A673 (cell line): ENCODE measurements around the gene MAP2K3. TPM values are rescaled to one million over a fixed set of nuclear protein-coding genes. Genes with fewer than 3 reads are reported as not detected.
"Not testable (repeated sequence)": the region's sequence is repeated elsewhere in the genome, so short reads cannot be mapped to it uniquely, and the experiment has no call there.

ENCODE experiments used
- BruUV-seq: library from RNA; stranded (reverse); fragments of 400-500 nt; replicated peaks from 2 replicates; lab custom pipeline; 2021; lab: Mats Ljungman, UMichigan
- CTCF ChIA-PET: fragments of 300-600 bp; sonication (Branson Sonifier 250); formaldehyde crosslinking; loops from one replicate; lab custom pipeline; 2022; ENCODE audit warnings: antibody characterized with exemption; lab: Charles Lee
- POLR2A ChIA-PET: fragments of 300-600 bp; sonication (Branson Sonifier 250); formaldehyde crosslinking; loops from one replicate; lab custom pipeline; 2022; ENCODE audit warnings: antibody characterized with exemption; ENCODE audit not compliant: low non-redundant PET; lab: Charles Lee
- DNase-seq: peaks from one replicate; pipeline ENCODE4 v3.0.0-alpha.2; 2015; ENCODE audit warnings: low spot score
- H3K27ac ChIP-seq: fragments of 200-600 bp; sonication (generic); 2 replicates; pipeline ENCODE4 v1.5.1; 2016; ENCODE audit warnings: mixed run types, low read depth, mild to moderate bottlenecking, mixed read lengths, antibody characterized with exemption, low read length; ENCODE audit not compliant: poor library complexity, severe bottlenecking
- H3K27me3 ChIP-seq: fragments of 200-600 bp; sonication (generic); replicated peaks from 2 replicates; pipeline ENCODE4 v1.6.1; 2017; ENCODE audit warnings: mixed run types, low read depth, mild to moderate bottlenecking, mixed read lengths, antibody characterized with exemption, low read length; ENCODE audit not compliant: insufficient read depth, poor library complexity
- H3K36me3 ChIP-seq: fragments of 200-600 bp; sonication (generic); 2 replicates; pipeline ENCODE4 v1.6.1; 2016; ENCODE audit warnings: mixed run types, mild to moderate bottlenecking, mixed read lengths, antibody characterized with exemption, low read length; ENCODE audit not compliant: insufficient read depth, poor library complexity, severe bottlenecking
- H3K4me1 ChIP-seq: fragments of 200-600 bp; sonication (generic); 2 replicates; pipeline ENCODE4 v1.6.1; 2017; ENCODE audit warnings: mixed run types, mild to moderate bottlenecking, mixed read lengths, antibody characterized with exemption, low read length; ENCODE audit not compliant: insufficient read depth, poor library complexity, severe bottlenecking
- H3K4me3 ChIP-seq: fragments of 200-600 bp; sonication (generic); 2 replicates; pipeline ENCODE4 v1.5.1; 2016; ENCODE audit warnings: low read depth, mixed run types, mild to moderate bottlenecking, mixed read lengths, low read length; ENCODE audit not compliant: poor library complexity, severe bottlenecking
- H3K9me3 ChIP-seq: fragments of 200-600 bp; sonication (generic); 2 replicates; pipeline ENCODE4 v1.6.1; 2016; ENCODE audit warnings: mixed run types, low read depth, mild to moderate bottlenecking, mixed read lengths, antibody characterized with exemption, low read length; ENCODE audit not compliant: poor library complexity, severe bottlenecking
- EZH2 ChIP-seq: fragments of 200-600 bp; sonication (generic); IDR thresholded peaks from 2 replicates; pipeline ENCODE4 v1.6.1; 2017; ENCODE audit warnings: borderline replicate concordance, low read depth, mild to moderate bottlenecking, mixed read lengths, antibody characterized with exemption, low read length; ENCODE audit not compliant: poor library complexity, severe bottlenecking
- intact Hi-C: fragments of 100-400 bp; cut with micrococcal nuclease; formaldehyde crosslinking; loops from one replicate; pipeline ENCODE4 v1.10.0; 2022; ENCODE audit not compliant: unreplicated experiment
- total RNA-seq: library from RNA; stranded (reverse); gene quantifications from 2 replicates; pipeline ENCODE4 v1.2.3, GENCODE V29; 2021
- TF ChIP-seq, protein P1 (sequence below): fragments of 300-800, 200-600 bp; sonication (generic); conservative IDR thresholded peaks from 2 replicates; pipeline ENCODE4 v1.5.1; 2017; ENCODE audit warnings: low read depth, mild to moderate bottlenecking, antibody characterized with exemption, low read length, moderate library complexity, mixed read lengths

The MAP2K3 gene
- total RNA-seq, 1 experiment from 2014 or later = 44.0 TPM

DNA sequence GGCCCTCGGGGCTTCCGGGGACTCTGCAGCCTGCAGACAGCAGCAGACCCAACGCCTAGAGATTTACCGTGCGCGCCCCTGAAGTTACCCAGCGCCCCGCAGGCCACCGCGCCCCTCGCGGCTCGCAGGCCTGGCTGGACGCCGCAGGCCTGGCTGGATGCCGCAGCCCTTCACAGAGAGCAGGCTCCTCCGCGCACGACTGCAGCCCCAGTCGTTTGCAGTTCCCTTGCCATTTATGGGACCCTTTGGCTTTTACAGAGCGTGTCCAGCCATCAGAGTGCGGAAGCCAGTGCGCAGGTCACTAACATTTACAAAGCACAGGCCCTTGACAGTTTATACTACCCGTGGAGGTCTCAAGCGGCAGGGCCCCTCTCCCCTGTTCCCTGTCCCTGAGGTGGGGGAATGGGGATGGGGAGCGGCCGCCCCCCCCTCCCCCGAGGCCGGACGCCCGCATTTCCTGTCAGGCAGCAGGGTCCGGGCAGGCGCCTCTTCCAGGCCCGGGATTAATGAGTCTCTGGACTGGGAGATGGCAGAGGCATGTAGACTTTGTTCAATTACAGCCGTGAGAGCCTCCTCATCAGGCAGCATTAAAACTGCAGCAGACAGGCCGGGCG, 32.5 kb downstream of the MAP2K3 start:
- CTCF ChIA-PET = interaction anchor here (0.6 kb wide), 1 partner anchor 297 kb away, joined by 4 read pairs; no protein-coding TSS in a partner anchor
- H3K9me3 ChIP-seq, H3K27me3 ChIP-seq, BruUV-seq, H3K27ac ChIP-seq, H3K4me3 ChIP-seq, intact Hi-C loops, POLR2A ChIA-PET, DNase-seq, H3K36me3 ChIP-seq, H3K4me1 ChIP-seq: not testable (repeated sequence)

DNA sequence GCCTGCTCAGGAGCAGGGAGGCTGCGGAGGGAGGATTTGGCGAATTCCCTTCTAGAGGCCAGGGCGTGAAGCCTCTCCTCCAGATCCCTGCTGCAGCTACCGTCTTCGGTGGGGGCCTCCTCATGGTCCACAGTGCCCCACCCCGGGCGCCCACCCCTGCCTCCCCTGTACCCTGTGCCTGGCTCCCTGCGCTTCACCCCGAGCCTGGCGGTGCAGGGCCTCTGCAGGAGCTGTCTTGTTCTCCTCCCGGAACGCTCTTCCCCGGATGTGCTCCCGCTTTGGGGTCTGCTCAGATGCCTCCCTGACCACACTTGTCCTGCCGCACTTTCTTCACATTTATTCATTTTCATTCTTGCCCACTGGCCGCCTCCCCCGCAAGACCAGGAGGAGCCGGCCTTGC, 33.3 kb downstream of the MAP2K3 start:
- BruUV-seq, intact Hi-C loops, H3K4me1 ChIP-seq, H3K4me3 ChIP-seq, POLR2A ChIA-PET, H3K36me3 ChIP-seq, H3K27me3 ChIP-seq, H3K9me3 ChIP-seq, H3K27ac ChIP-seq, DNase-seq: not testable (repeated sequence)
- CTCF ChIA-PET = interaction anchor here (0.6 kb wide), 1 partner anchor 297 kb away, joined by 4 read pairs; no protein-coding TSS in a partner anchor

DNA sequence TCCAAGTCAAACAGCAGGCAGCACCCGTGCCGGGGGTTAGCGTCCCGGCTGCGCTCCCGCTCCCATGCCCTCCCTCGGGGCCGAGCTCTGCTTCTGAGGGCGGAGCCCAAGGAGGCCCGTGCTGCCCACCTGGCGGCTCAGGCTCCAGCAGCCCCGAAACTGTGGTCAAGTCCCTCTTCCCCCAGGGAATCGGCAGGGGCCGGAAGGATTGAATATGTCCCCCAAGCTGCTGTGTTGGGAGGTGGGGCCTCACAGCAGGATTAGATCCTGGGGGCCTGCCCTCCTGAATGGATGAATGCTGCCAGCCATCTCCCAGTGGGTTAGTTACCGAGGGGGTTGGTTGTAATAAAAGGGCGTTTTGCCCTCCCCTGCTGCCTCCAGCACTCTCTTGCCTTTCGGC, 33.9 kb downstream of the MAP2K3 start:
- no peaks in the 10 kb centered on the region for H3K9me3 ChIP-seq
- H3K27ac ChIP-seq = no peak overlapping the region
- no peaks in the 10 kb centered on the region for H3K4me1 ChIP-seq
- H3K27me3 ChIP-seq = no peaks in the 10 kb centered on the region
- intact Hi-C loops = no loop called here
- CTCF ChIA-PET = no interaction called here
- H3K36me3 ChIP-seq = no peaks in the 10 kb centered on the region
- no peak overlapping the region for H3K4me3 ChIP-seq
- TF ChIP-seq, protein P1, sequence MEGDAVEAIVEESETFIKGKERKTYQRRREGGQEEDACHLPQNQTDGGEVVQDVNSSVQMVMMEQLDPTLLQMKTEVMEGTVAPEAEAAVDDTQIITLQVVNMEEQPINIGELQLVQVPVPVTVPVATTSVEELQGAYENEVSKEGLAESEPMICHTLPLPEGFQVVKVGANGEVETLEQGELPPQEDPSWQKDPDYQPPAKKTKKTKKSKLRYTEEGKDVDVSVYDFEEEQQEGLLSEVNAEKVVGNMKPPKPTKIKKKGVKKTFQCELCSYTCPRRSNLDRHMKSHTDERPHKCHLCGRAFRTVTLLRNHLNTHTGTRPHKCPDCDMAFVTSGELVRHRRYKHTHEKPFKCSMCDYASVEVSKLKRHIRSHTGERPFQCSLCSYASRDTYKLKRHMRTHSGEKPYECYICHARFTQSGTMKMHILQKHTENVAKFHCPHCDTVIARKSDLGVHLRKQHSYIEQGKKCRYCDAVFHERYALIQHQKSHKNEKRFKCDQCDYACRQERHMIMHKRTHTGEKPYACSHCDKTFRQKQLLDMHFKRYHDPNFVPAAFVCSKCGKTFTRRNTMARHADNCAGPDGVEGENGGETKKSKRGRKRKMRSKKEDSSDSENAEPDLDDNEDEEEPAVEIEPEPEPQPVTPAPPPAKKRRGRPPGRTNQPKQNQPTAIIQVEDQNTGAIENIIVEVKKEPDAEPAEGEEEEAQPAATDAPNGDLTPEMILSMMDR = no peak
- TF ChIP-seq EZH2 = no peak
- BruUV-seq = no TSS peak
- POLR2A ChIA-PET = no interaction called here
- DNase-seq = no peak

DNA sequence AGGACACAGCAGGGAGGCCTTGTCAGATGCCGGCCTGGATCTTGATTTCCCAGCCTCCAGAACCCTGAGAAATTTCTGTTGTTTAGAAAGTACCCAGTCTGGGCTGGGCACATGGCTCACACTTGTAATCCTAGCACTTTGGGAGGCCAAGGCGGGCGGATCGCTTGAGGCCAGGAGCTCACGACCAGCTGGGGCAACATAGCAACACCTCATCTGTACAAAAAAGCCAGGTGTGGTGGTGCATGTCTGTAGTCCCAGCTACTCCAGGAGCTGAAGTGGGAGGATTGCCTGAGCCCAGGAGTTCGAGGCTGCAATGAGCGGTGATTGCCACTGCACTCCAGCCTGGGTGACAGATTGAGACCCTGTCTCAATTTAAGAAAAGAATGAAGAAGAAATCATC, 34.3 kb downstream of the MAP2K3 start:
- H3K9me3 ChIP-seq, H3K27me3 ChIP-seq, POLR2A ChIA-PET, H3K27ac ChIP-seq, intact Hi-C loops, H3K4me3 ChIP-seq, BruUV-seq, H3K36me3 ChIP-seq, CTCF ChIA-PET, DNase-seq, H3K4me1 ChIP-seq: not testable (repeated sequence)

DNA sequence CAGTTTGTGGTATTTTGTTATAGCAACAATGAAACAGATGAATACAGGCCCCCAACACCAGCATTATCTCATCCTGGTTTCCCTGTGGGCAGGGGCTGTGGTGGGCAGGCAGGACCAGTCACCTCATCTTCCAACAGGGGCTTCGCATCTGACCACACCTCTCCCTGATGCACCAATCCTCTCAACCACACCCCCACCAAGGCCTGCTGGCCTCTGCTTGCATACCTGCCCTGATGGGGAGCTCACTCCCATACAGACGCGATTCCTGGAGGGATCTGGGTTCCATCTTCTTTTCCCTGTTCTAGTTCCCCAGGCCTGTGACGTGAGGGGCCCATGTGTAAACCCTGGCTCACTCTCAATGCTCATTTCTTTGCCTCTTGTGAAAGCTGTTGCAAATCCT, 34.7 kb downstream of the MAP2K3 start:
- H3K4me1 ChIP-seq, DNase-seq, BruUV-seq, H3K36me3 ChIP-seq, POLR2A ChIA-PET, CTCF ChIA-PET, H3K27me3 ChIP-seq, intact Hi-C loops, H3K9me3 ChIP-seq, H3K4me3 ChIP-seq, H3K27ac ChIP-seq: not testable (repeated sequence)

DNA sequence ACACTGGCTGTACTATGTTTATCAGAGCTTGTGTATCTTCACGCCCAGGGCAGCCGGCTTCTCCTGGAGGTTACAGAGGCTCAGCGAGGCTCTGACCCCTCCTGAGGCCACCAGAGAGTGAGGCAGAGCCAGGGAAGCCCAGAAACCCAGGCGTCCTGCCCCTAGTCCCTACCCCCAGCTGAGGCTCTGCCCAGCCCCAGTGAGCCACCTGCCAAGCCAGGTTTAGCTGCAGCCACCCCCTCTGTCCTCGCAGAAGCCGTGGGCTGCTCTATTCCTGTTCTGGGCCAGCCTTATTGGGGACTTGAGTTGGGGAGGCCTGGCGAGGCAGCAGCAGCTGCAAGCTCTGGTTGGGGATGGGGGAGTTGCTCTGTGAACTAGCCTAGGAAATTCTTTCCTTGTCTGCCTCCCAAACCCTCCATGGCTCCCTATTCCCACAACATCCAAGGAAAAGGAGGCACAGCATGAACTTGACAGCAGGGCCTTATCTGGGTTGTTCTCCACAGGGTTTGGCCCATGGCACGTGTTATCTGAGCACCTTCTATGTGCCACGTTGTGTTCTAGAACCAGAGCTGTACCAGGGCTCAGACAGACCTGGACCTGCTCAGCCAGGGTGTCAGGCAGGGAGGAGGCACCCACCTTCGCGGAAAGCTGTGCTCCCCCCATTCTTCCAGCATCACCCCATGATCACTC, 35.3 kb downstream of the MAP2K3 start:
- H3K4me3 ChIP-seq, DNase-seq, intact Hi-C loops, H3K36me3 ChIP-seq, CTCF ChIA-PET, POLR2A ChIA-PET, H3K9me3 ChIP-seq, H3K4me1 ChIP-seq, H3K27ac ChIP-seq, BruUV-seq: not testable (repeated sequence)
- peaks cover 14% of the 10 kb centered on the region for H3K27me3 ChIP-seq
